GM18498 (cell line): ENCODE measurements around the gene SMCO3.
"Not testable (repeated sequence)": the region's sequence is repeated elsewhere in the genome, so short reads cannot be mapped to it uniquely, and the experiment has no call there.

Source experiments
- ATAC-seq: cut with Tn5 transposase; IDR thresholded peaks from one replicate; pipeline ENCODE4 v1.9.1; 2021; ENCODE audit warnings: mild to moderate bottlenecking, moderate library complexity; ENCODE audit not compliant: unreplicated experiment

SMCO3 gene

GRCh38 chr12:14775636-14775980 lies 38.4 kb downstream of the SMCO3 start:
- no peak for ATAC-seq

GRCh38 chr12:14774906-14775635 lies 38.9 kb downstream of the SMCO3 start:
- ATAC-seq: no peak

GRCh38 chr12:14774074-14774905 lies 39.7 kb downstream of the SMCO3 start:
- peak; percentile 60 for ATAC-seq

GRCh38 chr12:14773685-14774073 lies 40.3 kb downstream of the SMCO3 start:
- ATAC-seq: peak; percentile 27

- no peak for ATAC-seq
Measured at GRCh38 chr12:14772946-14773345, 41.0 kb downstream of the SMCO3 start.

GRCh38 chr12:14771651-14772137 lies 42.3 kb downstream of the SMCO3 start:
- ATAC-seq: no peak

GRCh38 chr12:14770496-14771461 lies 43.2 kb downstream of the SMCO3 start:
- ATAC-seq: peak; percentile 27

- ATAC-seq: peak; percentile 45
Measured at GRCh38 chr12:14769969-14770495, 44.0 kb downstream of the SMCO3 start.

- no peak for ATAC-seq
Measured at GRCh38 chr12:14769466-14769968, 44.5 kb downstream of the SMCO3 start.

- ATAC-seq: no peak
Measured at GRCh38 chr12:14768823-14769405, 45.1 kb downstream of the SMCO3 start.

- ATAC-seq: no peak
Measured at GRCh38 chr12:14767617-14768016, 46.4 kb downstream of the SMCO3 start.

- no peak for ATAC-seq
Measured at GRCh38 chr12:14766649-14767215, 47.2 kb downstream of the SMCO3 start.

GRCh38 chr12:14766020-14766419 lies 48.0 kb downstream of the SMCO3 start:
- not testable (repeated sequence) for ATAC-seq

GRCh38 chr12:14765398-14765797 lies 48.6 kb downstream of the SMCO3 start:
- ATAC-seq: no peak

- ATAC-seq: not testable (repeated sequence)
Measured at GRCh38 chr12:14759711-14760280, 54.2 kb downstream of the SMCO3 start.

GRCh38 chr12:14756334-14757143 lies 57.4 kb downstream of the SMCO3 start:
- ATAC-seq: no peak
